GM21825 (cell line): Measurements from ENCODE around the gene ATG4C.
"Not testable (repeated sequence)": the region's sequence is repeated elsewhere in the genome, so short reads cannot be mapped to it uniquely, and the experiment has no call there.

ENCODE experiments used
- ATAC-seq: cut with Tn5 transposase; IDR thresholded peaks from one replicate; pipeline ENCODE4 v1.9.1; 2021; ENCODE audit warnings: mild to moderate bottlenecking, moderate library complexity; ENCODE audit not compliant: unreplicated experiment

ATG4C gene

GRCh38 chr1:62783736-62784508 is at the start of gene ATG4C:
TSS of gene ATG4C (plus strand) at chr1:62784132. CDS start at chr1:62803787, 19,655 bp downstream.
- ATAC-seq, result peak; percentile 93

GRCh38 chr1:62735491-62736171 is 48.3 kb upstream of the ATG4C start:
- ATAC-seq, result no peak

GRCh38 chr1:62740701-62741100 is 43.2 kb upstream of the ATG4C start:
- not testable (repeated sequence) for ATAC-seq

GRCh38 chr1:62744611-62745577 is 39.0 kb upstream of the ATG4C start:
- ATAC-seq, result no peak

- ATAC-seq, result no peak
Measured at GRCh38 chr1:62746086-62746808, 37.7 kb upstream of the ATG4C start.

GRCh38 chr1:62746809-62747138 is 37.2 kb upstream of the ATG4C start:
- ATAC-seq, result no peak

GRCh38 chr1:62753031-62753965 is 30.6 kb upstream of the ATG4C start:
- no peak for ATAC-seq

- not testable (repeated sequence) for ATAC-seq
Measured at GRCh38 chr1:62754938-62755337, 29.0 kb upstream of the ATG4C start.

GRCh38 chr1:62756255-62756884 is 27.6 kb upstream of the ATG4C start:
- ATAC-seq, result not testable (repeated sequence)

- ATAC-seq, result not testable (repeated sequence)
Measured at GRCh38 chr1:62759232-62759875, 24.6 kb upstream of the ATG4C start.

- ATAC-seq, result not testable (repeated sequence)
Measured at GRCh38 chr1:62760021-62760782, 23.7 kb upstream of the ATG4C start.

- ATAC-seq, result not testable (repeated sequence)
Measured at GRCh38 chr1:62761223-62761870, 22.6 kb upstream of the ATG4C start.

- not testable (repeated sequence) for ATAC-seq
Measured at GRCh38 chr1:62762027-62762426, 21.9 kb upstream of the ATG4C start.

GRCh38 chr1:62765981-62766380 is 18.0 kb upstream of the ATG4C start:
- ATAC-seq, result no peak

- ATAC-seq, result not testable (repeated sequence)
Measured at GRCh38 chr1:62768551-62768950, 15.4 kb upstream of the ATG4C start.

GRCh38 chr1:62772607-62773295 is 11.2 kb upstream of the ATG4C start:
- ATAC-seq, result no peak

GRCh38 chr1:62774006-62774405 is 9.9 kb upstream of the ATG4C start:
- no peak for ATAC-seq
